ENCODE data around the gene CNDP2. TPM values are rescaled to one million over a fixed set of nuclear protein-coding genes. Genes with fewer than 3 reads are reported as not detected.

The CNDP2 gene
- total and polyA plus RNA-seq, 2 of the 13 experiments (the other 11 are each of a cell fraction or from before 2014, with no cell fraction given): 64.7 to 80.8 TPM

GRCh38 chr18:74457043-74457724 is 39.0 kb upstream of the CNDP2 start, which contains the start of gene DIPK1C (continued):
- no peak for TF ChIP-seq ZNF800 (CRISPR knock-in tag; IDR thresholded peaks at IDR 0.05)
- TF ChIP-seq AGO2 (optimal IDR thresholded peaks at IDR 0.05; ENCODE audit: low read depth, low read length): no peak
- TF ChIP-seq ZBTB46 (CRISPR knock-in tag; IDR thresholded peaks at IDR 0.05; ENCODE audit: borderline replicate concordance): no peak
- no peak for TF ChIP-seq GPN1 (CRISPR knock-in tag; IDR thresholded peaks at IDR 0.05; ENCODE audit: borderline replicate concordance)
- TF ChIP-seq ZNF329 (CRISPR knock-in tag; IDR thresholded peaks at IDR 0.05; ENCODE audit: low read depth): no peak
- no peak for TF ChIP-seq NR2F2 (IDR thresholded peaks at IDR 0.05; ENCODE audit: borderline replicate concordance, low read depth)
- no peak for TF ChIP-seq ZBTB8A (CRISPR knock-in tag; IDR thresholded peaks at IDR 0.05; ENCODE audit: borderline replicate concordance, low read depth)
- no peak for TF ChIP-seq ATF6 (CRISPR knock-in tag; conservative IDR thresholded peaks at IDR 0.05)

All from HepG2 (cell line).